SH-SY5Y (cell line): ENCODE data around the gene IL1A.

Experiments
- GATA2 ChIP-seq: IDR thresholded peaks from 2 replicates; pipeline ENCODE4 v1.6.1; 2011; ENCODE audit warnings: mild to moderate bottlenecking, low read depth, low read length
- GATA3 ChIP-seq: IDR thresholded peaks from 2 replicates; pipeline ENCODE4 v1.6.1; 2011; ENCODE audit warnings: low read depth, mild to moderate bottlenecking, low read length, moderate library complexity

GRCh38 chr2:112817082-112817689 is 32.9 kb upstream of the IL1A start:
- TF ChIP-seq GATA2 (no peak), GATA3 (no peak)
